PC-3 (cell line): ENCODE data around the gene GSK3B. TPM values are rescaled to one million over a fixed set of nuclear protein-coding genes. Genes with fewer than 3 reads are reported as not detected.

Source experiments
- ATAC-seq: fragments of 200-7000 bp; cut with Tn5 transposase; 2 replicates; pipeline ENCODE4 v1.9.1; 2020; ENCODE audit warnings: mild to moderate bottlenecking, moderate library complexity
- BruUV-seq: library from RNA; stranded (reverse); fragments of 400-500 nt; replicated peaks from 2 replicates; lab custom pipeline; 2021; lab: Mats Ljungman, UMichigan
- CTCF ChIA-PET: fragments of 300-600 bp; sonication (Branson Sonifier 250); formaldehyde crosslinking; loops from one replicate; lab custom pipeline; 2022; ENCODE audit warnings: antibody characterized with exemption; lab: Charles Lee
- POLR2A ChIA-PET: fragments of 300-600 bp; sonication (Branson Sonifier 250); formaldehyde crosslinking; loops from one replicate; lab custom pipeline; 2022; ENCODE audit warnings: antibody characterized with exemption; ENCODE audit not compliant: unreplicated experiment; lab: Charles Lee
- DNase-seq: peaks from one replicate; pipeline ENCODE4 v3.0.0-alpha.2; 2015
- H2AFZ ChIP-seq: fragments of 300-600 bp; sonication (generic); 2 replicates; pipeline ENCODE4 v1.6.0; 2016; ENCODE audit warnings: antibody characterized with exemption, low read length
- H3F3A ChIP-seq: fragments of 300-600 bp; sonication (generic); one replicate; pipeline ENCODE4 v1.6.0; 2017; ENCODE audit warnings: antibody characterized with exemption, low read length, control low read depth, mild to moderate bottlenecking; ENCODE audit not compliant: unreplicated experiment
- H3K27ac ChIP-seq: fragments of 300-600 bp; sonication (generic); 2 replicates; pipeline ENCODE4 v1.5.1; 2016; ENCODE audit warnings: mild to moderate bottlenecking, low read length
- H3K27me3 ChIP-seq: fragments of 300-600 bp; sonication (generic); 2 replicates; pipeline ENCODE4 v1.6.1; 2016; ENCODE audit warnings: low read length, mixed read lengths
- H3K36me3 ChIP-seq: fragments of 300-600 bp; sonication (generic); 2 replicates; pipeline ENCODE4 v1.6.1; 2016; ENCODE audit warnings: low read depth, mixed run types, low read length, mixed read lengths
- H3K4me1 ChIP-seq: fragments of 300-600 bp; sonication (generic); 2 replicates; pipeline ENCODE4 v1.5.1; 2016; ENCODE audit warnings: low read length; ENCODE audit not compliant: insufficient read depth
- H3K4me2 ChIP-seq: fragments of 300-600 bp; sonication (generic); 2 replicates; pipeline ENCODE4 v1.6.0; 2016; ENCODE audit warnings: low read length
- H3K4me3 ChIP-seq: fragments of 300-600 bp; sonication (generic); 2 replicates; pipeline ENCODE4 v1.5.1; 2016; ENCODE audit warnings: mild to moderate bottlenecking, low read length, mixed read lengths
- H3K79me2 ChIP-seq: fragments of 300-600 bp; sonication (generic); 2 replicates; pipeline ENCODE4 v1.6.1; 2017; ENCODE audit warnings: low read length, mixed read lengths
- H3K9ac ChIP-seq: fragments of 300-600 bp; sonication (generic); 2 replicates; pipeline ENCODE4 v1.6.0; 2016; ENCODE audit warnings: mild to moderate bottlenecking, low read length
- H3K9me2 ChIP-seq: fragments of 300-600 bp; sonication (generic); replicated peaks from 2 replicates; pipeline ENCODE4 v1.6.1; 2016; ENCODE audit warnings: mixed run types, low read length, mixed read lengths
- H3K9me3 ChIP-seq: fragments of 300-600 bp; sonication (generic); 2 replicates; pipeline ENCODE4 v1.6.1; 2016; ENCODE audit warnings: low read length, mixed read lengths
- H4K20me1 ChIP-seq: fragments of 300-600 bp; sonication (generic); 2 replicates; pipeline ENCODE4 v1.6.1; 2016; ENCODE audit warnings: low read length, mixed read lengths
- EZH2 ChIP-seq: fragments of 300-600 bp; sonication (generic); IDR thresholded peaks from one replicate; pipeline ENCODE4 v1.6.1; 2017; ENCODE audit warnings: antibody characterized with exemption, mild to moderate bottlenecking, low read length; ENCODE audit not compliant: unreplicated experiment
- EZH2phosphoT487 ChIP-seq: fragments of 300-600 bp; sonication (generic); IDR thresholded peaks from 2 replicates; pipeline ENCODE4 v1.6.1; 2018; ENCODE audit warnings: mild to moderate bottlenecking, antibody characterized with exemption, low read length, borderline replicate concordance
- intact Hi-C: fragments of 100-400 bp; cut with micrococcal nuclease; formaldehyde crosslinking; loops from 2 replicates; pipeline ENCODE4 v1.9.0; 2023
- total RNA-seq: library from RNA; depleted of rRNA; stranded (reverse); fragments of >200 nt; gene quantifications from 2 replicates; pipeline ENCODE4 v1.2.3, GENCODE V29; 2014
- TF ChIP-seq, protein P1 (sequence below): fragments of 300-600 bp; sonication (generic); conservative IDR thresholded peaks from 2 replicates; pipeline ENCODE4 v1.5.1; 2017; ENCODE audit warnings: antibody characterized with exemption, low read depth, mild to moderate bottlenecking, low read length

GSK3B gene
- total RNA-seq, 1 experiment from 2014 or later = 55.8 TPM

DNA sequence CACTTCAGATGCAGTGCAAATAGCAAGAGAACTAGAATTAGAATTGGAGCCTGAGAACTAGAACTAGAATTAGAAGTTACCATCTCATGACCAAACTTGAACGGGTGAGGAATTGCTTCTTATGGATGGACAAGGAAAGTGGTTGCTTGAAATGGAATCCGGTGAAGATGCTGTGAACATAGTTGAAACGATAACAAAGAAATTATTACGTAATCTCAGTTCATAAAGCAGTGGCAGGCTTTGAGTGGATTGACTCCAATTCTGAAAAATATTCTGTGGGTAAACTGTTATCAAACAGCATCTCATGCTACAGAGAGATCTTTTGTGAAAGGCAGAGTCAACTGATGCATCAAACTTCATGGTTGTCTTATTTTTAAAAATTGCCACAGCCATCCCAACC lies 48.0 kb upstream of the GSK3B start:
- no peaks in the 10 kb centered on the region for H3K9me2 ChIP-seq
- no peak overlapping the region for H2AFZ ChIP-seq
- no peak overlapping the region for H3K4me3 ChIP-seq
- no peaks in the 10 kb centered on the region for H3K79me2 ChIP-seq
- CTCF ChIA-PET = no interaction called here
- no peak for TF ChIP-seq EZH2phosphoT487
- TF ChIP-seq EZH2 = no peak
- TF ChIP-seq, protein P1, sequence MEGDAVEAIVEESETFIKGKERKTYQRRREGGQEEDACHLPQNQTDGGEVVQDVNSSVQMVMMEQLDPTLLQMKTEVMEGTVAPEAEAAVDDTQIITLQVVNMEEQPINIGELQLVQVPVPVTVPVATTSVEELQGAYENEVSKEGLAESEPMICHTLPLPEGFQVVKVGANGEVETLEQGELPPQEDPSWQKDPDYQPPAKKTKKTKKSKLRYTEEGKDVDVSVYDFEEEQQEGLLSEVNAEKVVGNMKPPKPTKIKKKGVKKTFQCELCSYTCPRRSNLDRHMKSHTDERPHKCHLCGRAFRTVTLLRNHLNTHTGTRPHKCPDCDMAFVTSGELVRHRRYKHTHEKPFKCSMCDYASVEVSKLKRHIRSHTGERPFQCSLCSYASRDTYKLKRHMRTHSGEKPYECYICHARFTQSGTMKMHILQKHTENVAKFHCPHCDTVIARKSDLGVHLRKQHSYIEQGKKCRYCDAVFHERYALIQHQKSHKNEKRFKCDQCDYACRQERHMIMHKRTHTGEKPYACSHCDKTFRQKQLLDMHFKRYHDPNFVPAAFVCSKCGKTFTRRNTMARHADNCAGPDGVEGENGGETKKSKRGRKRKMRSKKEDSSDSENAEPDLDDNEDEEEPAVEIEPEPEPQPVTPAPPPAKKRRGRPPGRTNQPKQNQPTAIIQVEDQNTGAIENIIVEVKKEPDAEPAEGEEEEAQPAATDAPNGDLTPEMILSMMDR = no peak
- no peaks in the 10 kb centered on the region for H3K9me3 ChIP-seq
- H3K4me2 ChIP-seq = no peak overlapping the region
- no peaks in the 10 kb centered on the region for H3K27me3 ChIP-seq
- POLR2A ChIA-PET = interaction anchor here (0.7 kb wide), 1 partner anchor 23 kb away, joined by 3 read pairs; no protein-coding TSS in a partner anchor
- no TSS peak for BruUV-seq
- intact Hi-C loops = no loop called here
- H3F3A ChIP-seq = no peaks in the 10 kb centered on the region
- no peak overlapping the region for H3K27ac ChIP-seq
- H3K36me3 ChIP-seq = no peaks in the 10 kb centered on the region
- DNase-seq = no peak
- no peaks in the 10 kb centered on the region for H4K20me1 ChIP-seq
- ATAC-seq = no peak
- H3K9ac ChIP-seq = no peak overlapping the region
- H3K4me1 ChIP-seq = peaks cover 34% of the 10 kb centered on the region

GRCh38 chr3:120140098-120140742 lies 46.0 kb upstream of the GSK3B start:
- no peak overlapping the region for H3K4me2 ChIP-seq
- ATAC-seq = no peak
- peaks cover 24% of the 10 kb centered on the region for H3K4me1 ChIP-seq
- intact Hi-C loops = no loop called here
- H3K4me3 ChIP-seq = no peak overlapping the region
- H3K9me2 ChIP-seq = no peaks in the 10 kb centered on the region
- H3F3A ChIP-seq = no peaks in the 10 kb centered on the region
- no TSS peak for BruUV-seq
- no peaks in the 10 kb centered on the region for H3K36me3 ChIP-seq
- no peak overlapping the region for H3K27ac ChIP-seq
- H3K79me2 ChIP-seq = no peaks in the 10 kb centered on the region
- no peaks in the 10 kb centered on the region for H4K20me1 ChIP-seq
- no peak for DNase-seq
- no peaks in the 10 kb centered on the region for H3K9me3 ChIP-seq
- ChIA-PET CTCF (no interaction called here), POLR2A (no interaction called here)
- TF ChIP-seq EZH2phosphoT487 (no peak), EZH2 (no peak)
- TF ChIP-seq, protein P1 = no peak
- H2AFZ ChIP-seq = no peak overlapping the region
- H3K9ac ChIP-seq = no peak overlapping the region
- no peaks in the 10 kb centered on the region for H3K27me3 ChIP-seq

DNA sequence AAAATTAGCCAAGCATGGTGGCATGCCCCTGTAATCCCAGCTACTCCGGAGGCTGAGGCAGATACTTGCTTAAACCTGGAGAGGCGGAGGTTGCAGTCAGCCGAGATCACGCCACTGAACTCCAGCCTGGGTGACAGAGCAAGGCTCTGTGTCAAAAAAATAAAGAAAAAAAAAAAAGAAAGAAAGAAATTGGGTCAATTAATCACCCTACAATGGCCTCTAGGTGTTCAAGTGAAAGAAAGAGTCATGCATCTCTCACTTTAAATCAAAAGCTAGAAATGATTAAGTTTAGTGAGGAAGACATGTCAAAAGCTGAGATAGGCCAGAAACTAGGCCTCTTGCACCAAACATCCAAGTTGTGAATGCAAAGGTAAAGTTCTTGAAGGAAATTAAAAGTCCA lies 44.9 kb upstream of the GSK3B start:
- Histone ChIP-seq H3K36me3 (no peaks in the 10 kb centered on the region), H3K27me3 (no peaks in the 10 kb centered on the region), H4K20me1 (no peaks in the 10 kb centered on the region), H3K9me3 (no peaks in the 10 kb centered on the region), H3K4me1 (peaks cover 18% of the 10 kb centered on the region), H3K9ac (no peak overlapping the region), H3F3A (no peaks in the 10 kb centered on the region), H3K9me2 (no peaks in the 10 kb centered on the region), H3K79me2 (no peaks in the 10 kb centered on the region), H3K4me2 (no peak overlapping the region), H3K27ac (no peak overlapping the region), H3K4me3 (no peak overlapping the region), H2AFZ (no peak overlapping the region)
- intact Hi-C loops = no loop called here
- no TSS peak for BruUV-seq
- ATAC-seq = no peak
- ChIA-PET POLR2A (no interaction called here), CTCF (no interaction called here)
- TF ChIP-seq, protein P1 = no peak
- TF ChIP-seq EZH2 = no peak
- TF ChIP-seq EZH2phosphoT487 = no peak
- no peak for DNase-seq
